ENCODE measurements around the gene RIMBP2.
"Not testable (repeated sequence)": the region's sequence is repeated elsewhere in the genome, so short reads cannot be mapped to it uniquely, and the experiment has no call there.

Gene RIMBP2

GRCh38 chr12:130738403-130738802 lies 22.3 kb upstream of the RIMBP2 start:
- not testable (repeated sequence) for DNase-seq

- no peak for DNase-seq
These were observed 21.6 kb upstream of the RIMBP2 start for GRCh38 chr12:130737731-130738130.

DNA sequence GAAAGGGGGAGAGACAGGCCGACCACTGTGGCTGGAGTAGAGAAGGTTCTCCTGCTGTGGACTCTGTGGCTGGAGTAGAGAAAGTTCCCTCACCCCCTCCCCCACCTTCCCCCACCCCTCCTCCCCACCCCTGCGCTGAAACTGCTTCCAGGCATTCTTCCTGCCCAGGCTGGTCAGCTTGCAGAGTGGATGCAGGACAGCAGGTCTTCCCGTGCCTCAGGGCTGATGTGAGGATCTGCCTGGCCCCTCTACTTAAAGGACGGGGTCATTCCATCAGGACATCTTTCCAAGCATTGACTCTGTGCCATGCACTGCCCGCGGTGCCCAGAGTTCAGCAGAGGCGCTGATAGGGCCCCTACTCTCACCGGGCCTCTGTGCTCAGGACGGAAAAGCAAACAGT lies 13.2 kb upstream of the RIMBP2 start:
- DNase-seq: no peak

DNA sequence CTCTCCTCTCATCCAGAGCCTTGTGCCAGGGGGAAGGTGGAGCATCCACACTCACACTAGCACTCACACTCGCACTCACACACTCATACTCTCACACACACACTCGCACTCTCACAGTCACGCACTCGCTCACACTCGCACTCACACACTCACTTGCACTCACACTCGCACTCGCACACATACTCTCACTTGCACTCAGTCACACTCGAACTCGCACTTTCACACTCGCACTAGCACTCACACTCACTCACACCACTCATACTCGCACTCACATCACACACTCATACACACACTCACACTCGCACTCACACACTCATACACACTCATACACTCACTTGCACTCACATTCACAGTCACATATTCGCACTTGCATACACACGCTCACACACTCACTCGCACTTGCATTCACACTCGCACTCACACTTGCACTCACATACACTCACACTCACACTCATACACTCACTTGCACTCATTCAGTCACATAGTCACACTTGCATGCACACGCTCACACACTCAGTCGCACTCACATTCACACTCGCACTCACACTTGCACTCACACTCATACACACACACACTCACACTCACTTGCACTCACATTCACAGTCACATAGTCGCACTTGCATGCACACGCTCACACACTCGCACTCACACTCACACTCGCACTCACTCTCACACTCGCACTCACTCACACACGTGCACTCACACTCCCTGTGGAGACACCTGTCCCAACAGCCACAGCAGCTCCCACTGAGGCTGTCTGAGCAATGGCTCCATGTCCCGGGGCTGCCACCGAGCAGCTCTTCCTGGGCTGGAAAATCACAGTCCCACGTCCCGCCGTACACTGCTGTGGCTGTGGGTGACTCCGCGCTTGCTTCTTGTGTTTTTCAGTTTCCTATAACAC lies 12.3 kb upstream of the RIMBP2 start:
- DNase-seq: no peak

GRCh38 chr12:130719263-130719859 lies 3.3 kb upstream of the RIMBP2 start:
- no peak for DNase-seq

GRCh38 chr12:130717752-130718151 lies 1.7 kb upstream of the RIMBP2 start:
- no peak for DNase-seq

- no peak for DNase-seq
These were observed 869 bp upstream of the RIMBP2 start for GRCh38 chr12:130716969-130717366.

- DNase-seq: no peak
These were observed 725 bp downstream of the RIMBP2 start for GRCh38 chr12:130715150-130715997.

DNA sequence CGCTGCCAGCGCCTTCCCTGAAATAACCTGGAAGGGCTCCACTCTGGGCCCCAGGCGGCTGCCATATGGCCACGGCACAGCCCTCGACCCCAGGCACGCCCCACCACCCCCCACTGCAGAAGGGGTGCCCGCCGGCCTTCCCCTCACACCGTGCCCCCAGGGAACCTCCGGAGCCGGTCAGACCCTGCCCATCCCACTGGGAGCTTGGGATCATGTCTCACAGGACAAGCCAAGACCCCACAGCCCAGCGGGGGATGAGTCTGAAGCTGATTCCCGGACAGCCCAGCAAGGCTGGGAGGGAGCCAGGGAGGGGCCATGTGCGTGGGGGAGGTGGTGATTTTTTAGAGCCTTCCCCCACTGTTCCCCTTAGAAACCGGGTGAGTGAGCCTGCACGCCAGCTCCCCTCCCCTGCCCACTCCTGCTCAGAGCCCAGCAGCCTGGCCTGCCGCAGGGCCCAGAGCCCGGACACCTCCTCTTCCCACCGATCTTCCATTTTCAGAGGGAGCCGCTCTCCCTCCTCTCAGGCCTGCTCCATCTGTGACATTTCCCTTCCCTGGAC lies 1.4 kb downstream of the RIMBP2 start:
- DNase-seq: no peak

DNA sequence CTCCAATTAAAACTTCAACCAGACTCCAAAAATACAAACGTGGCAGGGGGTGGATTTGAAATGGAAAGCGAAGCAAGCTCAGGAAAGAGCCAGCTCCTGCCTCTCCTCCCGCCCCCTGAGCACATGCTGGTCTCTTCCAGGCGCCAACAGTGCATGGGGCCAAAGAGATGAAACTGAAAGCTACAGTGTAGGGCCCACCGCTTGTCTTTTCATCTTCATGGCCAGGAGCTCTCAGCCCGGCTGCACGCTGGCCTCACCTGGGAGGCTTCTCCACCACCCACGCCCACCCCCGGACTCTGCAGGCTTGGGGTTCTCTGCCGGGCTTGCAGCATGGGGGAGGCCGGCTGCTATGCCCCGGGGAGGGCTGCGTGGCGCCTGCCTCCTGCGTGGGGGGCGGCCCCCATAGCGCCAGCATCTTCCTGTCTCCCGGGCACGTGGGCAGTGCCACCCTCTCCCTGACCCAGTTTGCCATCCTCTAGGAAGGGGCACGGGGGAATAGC lies 2.0 kb downstream of the RIMBP2 start:
- no peak for DNase-seq

DNA sequence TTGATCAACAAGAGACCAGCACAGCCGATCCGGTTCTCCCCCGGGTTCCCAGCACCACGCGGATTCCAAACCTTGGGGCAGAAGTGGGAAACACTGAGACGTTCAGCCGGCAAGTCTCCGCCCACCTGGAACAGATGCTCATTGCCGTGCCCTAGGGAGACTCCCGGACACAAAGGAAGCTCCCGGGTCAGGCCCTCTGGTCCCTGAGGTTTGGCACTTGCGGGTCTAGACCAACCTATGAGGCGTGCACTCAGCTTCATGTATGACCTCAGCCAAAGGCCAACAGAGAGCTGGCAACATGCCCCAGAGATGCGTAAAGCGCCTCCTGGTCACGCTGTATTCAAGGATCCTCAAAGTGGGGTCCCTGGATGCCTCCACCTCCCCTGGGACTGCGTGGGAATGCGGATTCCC lies 2.5 kb downstream of the RIMBP2 start:
- no peak for DNase-seq

DNA sequence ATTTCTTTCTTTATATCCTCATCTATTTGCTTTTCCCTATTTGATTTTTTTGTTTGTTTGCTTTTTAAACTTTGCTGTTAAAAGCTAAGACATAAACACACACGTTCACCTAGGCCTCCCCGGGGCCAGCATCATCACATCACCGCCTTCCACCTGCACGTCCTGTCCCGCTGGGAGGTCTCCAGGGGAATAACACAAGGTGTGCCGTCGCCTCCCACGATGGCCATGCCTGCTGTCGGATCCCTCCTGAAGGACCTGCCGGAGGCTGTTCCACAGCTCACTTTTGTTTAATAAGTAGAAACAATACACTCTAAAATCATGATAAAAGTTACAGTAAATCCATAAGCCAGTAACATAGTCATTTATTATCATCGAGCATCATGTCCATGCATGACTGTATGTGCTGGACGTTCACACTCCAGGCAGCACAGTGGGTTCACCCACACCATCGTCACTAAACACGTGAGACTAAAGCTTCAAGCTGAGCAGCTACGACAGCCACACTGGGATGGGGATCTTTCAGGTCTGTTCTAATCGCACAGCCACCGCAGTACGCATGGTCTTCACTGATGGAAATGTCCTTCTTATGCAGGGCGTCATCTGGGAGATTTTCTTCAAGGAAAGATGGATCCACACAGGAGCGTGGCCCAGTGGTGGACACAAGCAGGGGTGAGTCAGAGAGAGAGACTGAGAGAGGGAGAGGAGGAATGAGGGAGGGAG lies 3.6 kb downstream of the RIMBP2 start:
- DNase-seq: no peak

- DNase-seq: no peak
These were observed 4.3 kb downstream of the RIMBP2 start for GRCh38 chr12:130711756-130712155.

- DNase-seq: no peak
These were observed 5.4 kb downstream of the RIMBP2 start for GRCh38 chr12:130710733-130711080.

DNA sequence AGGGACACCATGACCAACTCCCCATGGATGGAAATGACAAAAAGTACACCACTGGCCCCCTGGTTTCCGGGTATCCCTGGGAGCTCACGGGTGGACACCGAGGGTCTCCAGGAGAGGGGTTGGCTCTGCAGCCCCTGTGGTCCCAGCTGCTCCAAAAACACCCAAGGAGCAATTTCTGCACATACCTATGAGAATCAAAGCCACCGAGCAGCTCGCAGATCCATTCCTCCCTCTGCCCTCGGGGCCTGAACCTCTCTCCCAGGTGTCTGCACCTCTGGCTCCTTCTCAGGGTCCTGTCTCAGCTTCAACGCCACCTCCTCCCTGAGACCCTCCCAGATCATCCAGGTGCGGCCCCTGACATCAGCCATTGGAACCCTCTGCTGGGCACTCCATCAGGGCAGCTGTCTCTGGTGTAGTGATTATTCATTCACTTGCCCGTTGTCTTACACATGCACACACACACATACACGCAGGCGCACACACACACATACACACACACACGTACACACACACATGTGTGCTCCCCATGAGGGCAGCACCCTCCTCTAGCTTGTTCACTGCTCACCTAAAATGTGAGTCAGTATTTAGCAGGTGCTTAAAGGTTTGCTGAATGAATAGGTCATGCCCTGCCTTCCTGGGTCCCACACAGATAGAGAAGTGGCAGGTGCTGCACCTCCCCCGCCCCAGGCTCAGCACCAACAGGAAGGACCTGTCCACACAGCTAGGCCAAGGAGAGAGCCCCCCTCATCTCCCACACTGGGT lies 5.9 kb downstream of the RIMBP2 start:
- DNase-seq: no peak

GRCh38 chr12:130709151-130709970 lies 6.7 kb downstream of the RIMBP2 start:
- no peak for DNase-seq

- DNase-seq: no peak
These were observed 7.5 kb downstream of the RIMBP2 start for GRCh38 chr12:130708648-130709047.

DNA sequence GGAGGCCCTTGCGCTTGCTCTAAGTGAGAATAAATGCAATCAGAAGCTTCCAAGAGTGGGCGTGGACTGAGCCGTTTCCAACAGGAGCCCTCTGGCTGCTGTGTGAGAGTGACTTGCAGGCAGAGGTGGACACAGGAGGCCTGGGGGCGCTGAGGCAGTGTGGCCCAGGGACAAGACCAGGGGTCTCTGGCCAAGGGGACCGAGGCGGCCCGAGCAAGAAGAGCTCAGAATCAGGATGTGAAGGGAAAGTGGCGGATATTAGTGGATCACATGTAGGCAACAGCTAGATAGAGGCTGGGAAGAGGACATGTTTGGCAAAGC lies 8.6 kb downstream of the RIMBP2 start:
- no peak for DNase-seq

DNA sequence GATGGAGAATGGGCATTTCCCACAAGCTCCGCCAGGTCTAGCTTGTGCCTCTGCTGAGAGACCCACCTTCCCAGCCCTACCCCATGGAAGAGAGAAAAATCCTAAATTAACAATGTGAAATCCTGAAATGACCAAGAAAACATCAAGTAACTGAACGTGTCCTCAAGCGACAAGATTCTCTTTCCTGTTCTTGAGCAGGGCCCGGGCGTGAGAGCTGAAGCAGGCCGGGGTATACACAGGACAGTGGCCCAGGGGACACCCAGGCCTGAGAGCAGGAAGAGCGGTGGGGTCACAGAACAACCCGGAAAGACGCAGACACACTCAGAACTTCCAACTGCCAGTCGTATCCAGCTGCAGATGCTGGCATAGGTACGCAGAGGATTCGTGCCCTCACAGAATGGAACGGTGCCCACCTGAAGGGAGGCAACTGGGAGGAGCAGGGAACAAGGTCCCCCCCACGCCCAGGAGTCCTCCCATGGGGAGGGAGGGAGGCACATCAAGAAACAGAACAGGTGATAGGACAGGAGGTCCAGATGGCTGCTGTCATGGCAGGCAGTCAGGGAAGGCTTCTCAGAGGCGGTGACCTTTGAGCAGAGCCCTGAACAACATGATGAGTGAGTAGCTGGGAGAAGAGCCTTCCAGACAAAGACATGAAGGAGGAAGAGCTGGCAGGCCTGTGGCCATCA lies 9.1 kb downstream of the RIMBP2 start:
- no peak for DNase-seq

- no peak for DNase-seq
These were observed 9.8 kb downstream of the RIMBP2 start for GRCh38 chr12:130706311-130706710.
